Stimulated activated effector memory CD8-positive, alpha-beta T cell treated with anti-CD3 and anti-CD28 coated beads, Interleukin-12 subunit alpha, Interleukin-12 subunit beta, amount 100 ng/mL, for 72 hours (primary cell): ENCODE data around the gene STRN4.
A peak's percentile ranks its signal among the peaks of the same experiment; 100 is the strongest.

Experiments
- ATAC-seq: fragments of 150-1000 bp; cut with Tn5 transposase; 2 replicates; pipeline ENCODE4 v1.10.0; 2021
- DNase-seq, 2 donors: peaks; one replicate each; pipeline ENCODE4 v3.0.0; 2021 to 2022; ENCODE audit warnings: low spot score in 2 of 2
- H3K27ac Mint-ChIP-seq: one replicate; pipeline ENCODE4 v1.8.0; 2022; ENCODE audit warnings: mild to moderate bottlenecking, mixed read lengths
- H3K36me3 Mint-ChIP-seq: one replicate; pipeline ENCODE4 v1.8.0; 2022; ENCODE audit warnings: mild to moderate bottlenecking, mixed read lengths
- H3K4me1 Mint-ChIP-seq: one replicate; pipeline ENCODE4 v1.8.0; 2022; ENCODE audit warnings: mixed read lengths
- H3K4me3 Mint-ChIP-seq: one replicate; pipeline ENCODE4 v1.8.0; 2022; ENCODE audit warnings: mild to moderate bottlenecking, mixed read lengths
- H3K9me3 Mint-ChIP-seq: one replicate; pipeline ENCODE4 v1.8.0; 2022; ENCODE audit warnings: mixed read lengths

The STRN4 gene

GRCh38 chr19:46696052-46696451 is 50.2 kb downstream of the STRN4 start:
- DNase-seq (no peak), ATAC-seq (no peak)
- H3K4me1 Mint-ChIP-seq, result peaks cover 6% of the 10 kb centered on the region
- H3K9me3 Mint-ChIP-seq, result no peaks in the 10 kb centered on the region
- peak overlapping the region; percentile 11 for H3K27ac Mint-ChIP-seq
- peaks cover 99% of the 10 kb centered on the region for H3K36me3 Mint-ChIP-seq
- H3K4me3 Mint-ChIP-seq, result no peak overlapping the region

GRCh38 chr19:46693760-46694159 is 52.5 kb downstream of the STRN4 start:
- Mint-ChIP-seq H3K9me3 (no peaks in the 10 kb centered on the region), H3K36me3 (peaks cover 99% of the 10 kb centered on the region), H3K27ac (peak overlapping the region; percentile 18), H3K4me3 (no peak overlapping the region), H3K4me1 (peaks cover 6% of the 10 kb centered on the region)
- ATAC-seq (no peak), DNase-seq (no peak)

DNA sequence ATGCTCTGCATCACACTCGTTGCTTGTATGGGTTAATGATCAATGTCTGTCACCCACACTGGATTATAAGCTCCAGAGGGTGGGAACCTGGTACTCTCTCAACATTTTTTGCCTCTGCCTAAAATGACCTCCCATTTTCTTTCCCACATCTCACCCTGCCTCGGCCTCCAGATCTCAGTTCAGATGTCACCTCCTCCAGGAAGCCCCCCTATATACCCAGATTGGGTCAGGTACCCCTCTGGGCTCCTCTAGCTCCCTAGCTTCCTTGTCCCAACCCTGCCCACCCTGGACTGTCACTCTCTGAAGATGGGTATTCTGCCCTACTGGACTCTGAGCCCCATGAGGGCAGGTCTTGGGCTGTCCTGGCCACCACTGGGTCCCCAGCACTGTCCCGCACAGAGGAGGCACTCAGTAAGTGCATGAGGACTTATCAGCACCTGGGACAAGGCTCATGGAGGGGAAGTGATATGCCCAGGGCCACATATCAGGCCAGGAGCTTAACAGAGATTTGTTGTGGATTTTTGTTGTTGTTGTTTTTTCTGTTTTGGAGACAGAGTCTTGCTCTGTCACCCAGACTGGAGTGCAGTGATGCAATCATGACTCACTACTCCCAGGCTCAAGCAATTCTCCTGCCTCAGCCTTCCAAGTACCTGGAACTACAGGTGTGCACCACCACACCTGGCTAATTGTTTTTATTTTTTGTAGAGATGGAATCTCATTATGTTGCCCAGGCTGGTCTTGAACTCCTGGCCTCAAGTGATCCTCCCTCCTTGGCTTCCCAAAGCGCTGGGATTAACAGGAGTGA is 53.1 kb downstream of the STRN4 start:
- no peak for DNase-seq
- H3K27ac Mint-ChIP-seq, result peak overlapping the region; percentile 18
- no peak for ATAC-seq
- H3K4me1 Mint-ChIP-seq, result peaks cover 6% of the 10 kb centered on the region
- H3K4me3 Mint-ChIP-seq, result no peak overlapping the region
- H3K36me3 Mint-ChIP-seq, result peaks cover 99% of the 10 kb centered on the region
- H3K9me3 Mint-ChIP-seq, result no peaks in the 10 kb centered on the region

DNA sequence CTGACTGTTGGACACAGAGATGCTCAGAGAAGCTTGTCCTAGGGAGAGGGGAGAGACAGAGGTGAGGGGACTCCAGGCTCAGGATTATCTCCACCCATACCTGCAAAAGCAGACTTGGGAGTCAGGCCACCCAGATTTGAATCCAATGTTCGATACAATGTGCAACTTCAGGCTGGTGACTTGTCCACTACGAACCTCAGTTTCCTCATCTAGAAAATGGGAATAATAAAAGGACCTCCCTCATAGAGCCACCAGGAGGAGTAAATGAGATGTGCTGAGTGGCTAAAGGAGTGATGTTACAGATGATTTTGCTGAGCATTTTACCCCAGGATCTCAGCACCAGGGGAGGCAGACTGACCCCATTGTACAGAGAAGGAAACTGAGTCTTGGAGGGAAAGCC is 54.3 kb downstream of the STRN4 start:
- Mint-ChIP-seq H3K27ac (peak overlapping the region; percentile 18), H3K9me3 (no peaks in the 10 kb centered on the region), H3K4me3 (no peak overlapping the region), H3K4me1 (peaks cover 6% of the 10 kb centered on the region), H3K36me3 (peaks cover 100% of the 10 kb centered on the region)
- no peak for DNase-seq
- no peak for ATAC-seq

- DNase-seq (no peak), ATAC-seq (no peak)
- H3K36me3 Mint-ChIP-seq, result peaks cover 100% of the 10 kb centered on the region
- peaks cover 6% of the 10 kb centered on the region for H3K4me1 Mint-ChIP-seq
- no peaks in the 10 kb centered on the region for H3K9me3 Mint-ChIP-seq
- no peak overlapping the region for H3K4me3 Mint-ChIP-seq
- H3K27ac Mint-ChIP-seq, result peak overlapping the region; percentile 18
Observed at GRCh38 chr19:46691104-46691503, 55.1 kb downstream of the STRN4 start.

- no peak overlapping the region for H3K4me3 Mint-ChIP-seq
- peaks cover 100% of the 10 kb centered on the region for H3K36me3 Mint-ChIP-seq
- no peak overlapping the region for H3K27ac Mint-ChIP-seq
- no peaks in the 10 kb centered on the region for H3K9me3 Mint-ChIP-seq
- DNase-seq, result no peak
- no peaks in the 10 kb centered on the region for H3K4me1 Mint-ChIP-seq
- no peak for ATAC-seq
Observed at GRCh38 chr19:46689358-46689757, 56.9 kb downstream of the STRN4 start.

- H3K9me3 Mint-ChIP-seq, result no peaks in the 10 kb centered on the region
- no peak overlapping the region for H3K4me3 Mint-ChIP-seq
- H3K4me1 Mint-ChIP-seq, result no peaks in the 10 kb centered on the region
- peak overlapping the region; percentile 34 for H3K27ac Mint-ChIP-seq
- no peak for DNase-seq
- H3K36me3 Mint-ChIP-seq, result peaks cover 100% of the 10 kb centered on the region
- ATAC-seq, result no peak
Observed at GRCh38 chr19:46687438-46688145, 58.7 kb downstream of the STRN4 start.

DNA sequence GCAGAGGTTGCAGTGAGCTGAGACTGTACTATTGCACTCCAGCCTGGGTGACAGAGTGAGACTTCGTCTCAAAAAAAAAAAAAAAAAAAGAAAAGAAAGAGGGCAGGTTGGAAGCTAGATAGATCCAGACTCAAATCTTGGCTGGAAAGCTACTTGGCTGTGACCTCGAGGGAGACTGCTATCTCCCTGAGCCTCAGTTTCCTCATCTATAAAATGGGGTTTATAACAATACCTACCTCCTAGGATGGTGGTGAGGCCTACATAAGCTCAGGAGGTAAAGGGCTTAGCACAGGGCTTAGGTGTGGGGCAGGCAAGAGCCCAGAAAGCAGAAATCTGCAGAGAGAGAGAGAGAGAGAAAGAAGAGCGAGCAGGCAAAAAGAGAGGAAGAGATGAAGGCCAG is 61.1 kb downstream of the STRN4 start:
- no peak overlapping the region for H3K4me3 Mint-ChIP-seq
- no peak for DNase-seq
- peak overlapping the region; percentile 74 for H3K27ac Mint-ChIP-seq
- no peaks in the 10 kb centered on the region for H3K9me3 Mint-ChIP-seq
- ATAC-seq, result no peak
- peaks cover 100% of the 10 kb centered on the region for H3K36me3 Mint-ChIP-seq
- no peaks in the 10 kb centered on the region for H3K4me1 Mint-ChIP-seq

GRCh38 chr19:46678110-46678732 is 68.0 kb downstream of the STRN4 start:
- ATAC-seq, result peak; percentile 86
- Mint-ChIP-seq H3K27ac (peak overlapping the region; percentile 81), H3K9me3 (no peaks in the 10 kb centered on the region), H3K4me3 (no peak overlapping the region), H3K4me1 (peaks cover 12% of the 10 kb centered on the region), H3K36me3 (peaks cover 100% of the 10 kb centered on the region)
- DNase-seq, result peak; percentile 36 to 77

GRCh38 chr19:46674416-46675178 is 71.7 kb downstream of the STRN4 start:
- Mint-ChIP-seq H3K4me3 (no peak overlapping the region), H3K9me3 (no peaks in the 10 kb centered on the region), H3K36me3 (peaks cover 70% of the 10 kb centered on the region), H3K27ac (peak overlapping the region; percentile 12), H3K4me1 (peaks cover 12% of the 10 kb centered on the region)
- no peak for DNase-seq
- no peak for ATAC-seq

DNA sequence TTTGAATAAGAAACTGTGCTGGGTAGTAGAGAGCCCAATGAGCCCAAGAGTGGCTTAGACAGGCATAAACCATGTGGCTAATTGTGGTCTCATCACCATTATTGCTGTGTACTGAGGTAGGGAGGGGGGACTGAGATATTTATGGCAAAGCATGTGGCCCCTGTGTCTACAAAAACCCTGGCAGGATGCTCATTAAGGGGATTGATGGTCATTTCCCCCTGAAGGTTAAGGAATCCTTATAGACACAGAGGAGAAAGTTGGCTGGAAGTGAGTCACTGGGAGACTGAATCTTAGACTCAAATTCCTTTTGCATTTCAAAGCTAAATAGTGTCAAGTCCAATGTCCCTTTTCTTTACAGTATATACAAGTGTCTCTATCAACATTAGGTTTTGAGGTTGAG is 75.4 kb downstream of the STRN4 start:
- no peak for DNase-seq
- Mint-ChIP-seq H3K36me3 (peaks cover 32% of the 10 kb centered on the region), H3K4me3 (no peak overlapping the region), H3K27ac (no peak overlapping the region), H3K4me1 (no peaks in the 10 kb centered on the region), H3K9me3 (no peaks in the 10 kb centered on the region)
- no peak for ATAC-seq
